HepG2 (cell line): ENCODE measurements around the gene CXXC5. TPM values are rescaled to one million over a fixed set of nuclear protein-coding genes. Genes with fewer than 3 reads are reported as not detected.

Experiments used
- ATAC-seq: fragments of 200-7000 bp; cut with Tn5 transposase; 3 replicates; pipeline ENCODE4 v1.9.1; 2020; ENCODE audit warnings: mild to moderate bottlenecking, moderate library complexity
- BruUV-seq: library from RNA; stranded (reverse); fragments of 400-500 nt; replicated peaks from 2 replicates; lab custom pipeline; 2021; lab: Mats Ljungman, UMichigan
- CTCF ChIA-PET: fragments of 300-600 bp; formaldehyde crosslinking; extraction: SDS; loops from one replicate; lab custom pipeline; 2021; ENCODE audit warnings: low total read pairs, inconsistent platforms, low intra/inter-chr PET ratio; lab: Yijun Ruan, JAX
- POLR2A ChIA-PET: fragments of 350-600 bp; sonication (Branson Sonifier 250); formaldehyde crosslinking; loops from one replicate; lab custom pipeline; 2020; ENCODE audit warnings: antibody characterized with exemption, inconsistent platforms; lab: Yijun Ruan, JAX
- DNase-seq: peaks from one replicate; pipeline ENCODE4 v3.0.0-alpha.2; 2015; ENCODE audit warnings: low spot score
- FAIRE-seq: peaks from 3 replicates; lab custom pipeline; 2011; peaks lifted over from hg19 to GRCh38; lab: Jason Lieb, UNC
- H2AFZ ChIP-seq: one replicate; pipeline ENCODE4 v1.6.1; 2011; ENCODE audit warnings: low read length, inconsistent platforms
- H3K27ac ChIP-seq: fragments of 300-600 bp; 3 replicates; pipeline ENCODE4 v1.8.0; 2011; ENCODE audit warnings: mixed run types, mild to moderate bottlenecking, mixed read lengths, low read length, inconsistent platforms; ENCODE audit not compliant: insufficient read depth; ENCODE audit errors: extremely low read length
- H3K27me3 ChIP-seq, 2 experiments: fragments of 200-600 bp in 1 of 2; 2 replicates in 1 of 2; 3 replicates in 1 of 2; pipeline versions ENCODE4 v1.6.0 to v1.8.0; 2011; ENCODE audit warnings: low read length in 2 of 2, mild to moderate bottlenecking in 2 of 2, moderate library complexity in 2 of 2, inconsistent platforms in 1 of 2; ENCODE audit not compliant: insufficient read depth in 2 of 2, control insufficient read depth in 1 of 2
- H3K36me3 ChIP-seq, 2 experiments: fragments of 200-600 bp in 1 of 2; replicated peaks in 1 of 2; 2 replicates in 1 of 2; 3 replicates in 1 of 2; pipeline versions ENCODE4 v1.5.1 to v1.8.0; 2011; ENCODE audit warnings: low read length in 2 of 2, inconsistent platforms in 1 of 2; ENCODE audit not compliant: insufficient read depth in 2 of 2, control insufficient read depth in 1 of 2
- H3K4me1 ChIP-seq: 2 replicates; pipeline ENCODE4 v1.5.1; 2012; ENCODE audit warnings: low read length, inconsistent platforms; ENCODE audit not compliant: insufficient read depth
- H3K4me2 ChIP-seq: 2 replicates; pipeline ENCODE4 v1.6.0; 2011; ENCODE audit warnings: low read depth, low read length, inconsistent platforms
- H3K4me3 ChIP-seq, 3 experiments: fragments of 200-600 bp in 1 of 3; sonication (generic), shearing (Covaris generic) in 1 of 3; replicated peaks in 1 of 3; 2 replicates each; pipeline ENCODE4 v1.5.1; 2011 to 2016; ENCODE audit warnings: low read length in 3 of 3, inconsistent platforms in 2 of 3, low read depth in 2 of 3, mild to moderate bottlenecking in 2 of 3, control low read depth in 1 of 3, mixed read lengths in 1 of 3; ENCODE audit not compliant: insufficient read depth in 1 of 3
- H3K79me2 ChIP-seq: one replicate; pipeline ENCODE4 v1.6.1; 2011; ENCODE audit warnings: low read length, inconsistent platforms; ENCODE audit not compliant: insufficient read depth
- H3K9ac ChIP-seq: 2 replicates; pipeline ENCODE4 v1.6.0; 2011; ENCODE audit warnings: mild to moderate bottlenecking, low read depth, low read length, inconsistent platforms; ENCODE audit not compliant: insufficient read depth
- H3K9me3 ChIP-seq: 2 replicates; pipeline ENCODE4 v1.5.1; 2012; ENCODE audit warnings: mild to moderate bottlenecking, low read length
- H4K20me1 ChIP-seq: 2 replicates; pipeline ENCODE4 v1.6.0; 2011; ENCODE audit warnings: inconsistent platforms, mild to moderate bottlenecking, low read length, moderate library complexity; ENCODE audit not compliant: insufficient read depth
- AGO2 ChIP-seq: fragments of 200-400 bp; formaldehyde crosslinking; optimal IDR thresholded peaks from 2 replicates; pipeline ENCODE3; 2017; ENCODE audit warnings: mild to moderate bottlenecking, low read depth, low read length, moderate library complexity
- ASH2L ChIP-seq: fragments of 300-600, 200-600 bp; sonication (generic); IDR thresholded peaks from 2 replicates; pipeline ENCODE4 v1.7.0; 2017; ENCODE audit warnings: low read depth, mild to moderate bottlenecking, moderate library complexity, mixed read lengths, low read length; ENCODE audit not compliant: insufficient read length
- DRAP1 ChIP-seq: IDR thresholded peaks from 2 replicates; pipeline ENCODE4 v1.6.1; 2016; ENCODE audit warnings: missing genetic modification reagents, missing compliant biosample characterization
- FIP1L1 ChIP-seq: fragments of 200-400 bp; formaldehyde crosslinking; IDR thresholded peaks from 2 replicates; pipeline ENCODE4 v1.6.1; 2018; ENCODE audit warnings: low read depth, mild to moderate bottlenecking, low read length, moderate library complexity, borderline replicate concordance; ENCODE audit not compliant: insufficient read depth
- FOXC1 ChIP-seq: sonication (generic); formaldehyde crosslinking; IDR thresholded peaks from 2 replicates; pipeline ENCODE4 v1.8.0; 2022; ENCODE audit warnings: mild to moderate bottlenecking, missing genetic modification reagents, borderline replicate concordance
- FOXO1 ChIP-seq: sonication (generic); formaldehyde crosslinking; IDR thresholded peaks from 2 replicates; pipeline ENCODE4 v1.4.0; 2020; ENCODE audit warnings: missing genetic modification reagents
- FUBP1 ChIP-seq: sonication (generic); formaldehyde crosslinking; IDR thresholded peaks from 2 replicates; pipeline ENCODE4 v1.5.1; 2020; ENCODE audit warnings: missing genetic modification reagents, mild to moderate bottlenecking, borderline replicate concordance
- GATAD2A ChIP-seq: IDR thresholded peaks from 2 replicates; pipeline ENCODE4 v1.6.1; 2016
- GMEB2 ChIP-seq: IDR thresholded peaks from 2 replicates; pipeline ENCODE4 v1.6.1; 2016; ENCODE audit warnings: missing biosample characterization, missing genetic modification reagents, low read depth
- POLR2G ChIP-seq: fragments of 200-400 bp; formaldehyde crosslinking; IDR thresholded peaks from 2 replicates; pipeline ENCODE4 v1.6.1; 2018; ENCODE audit warnings: mild to moderate bottlenecking, low read depth, low read length, moderate library complexity
- REPIN1 ChIP-seq: sonication (generic); formaldehyde crosslinking; IDR thresholded peaks from 2 replicates; pipeline ENCODE4 v1.8.0; 2022; ENCODE audit warnings: missing genetic modification reagents, low read depth, mild to moderate bottlenecking, borderline replicate concordance
- SOX13 ChIP-seq, 3 experiments: fragments of 450-650 bp in 1 of 3; sonication (generic) in 1 of 3; formaldehyde crosslinking in 1 of 3; IDR thresholded peaks in 2 of 3; conservative IDR thresholded peaks in 1 of 3; 2 replicates each; pipeline versions ENCODE4 v1.5.0 to v1.6.1; 2016 to 2020; ENCODE audit warnings: antibody characterized with exemption in 1 of 3, mild to moderate bottlenecking in 1 of 3, missing compliant biosample characterization in 1 of 3, missing genetic modification reagents in 1 of 3, moderate library complexity in 1 of 3
- WIZ ChIP-seq: sonication (generic); formaldehyde crosslinking; IDR thresholded peaks from 2 replicates; pipeline ENCODE4 v1.5.1; 2020; ENCODE audit warnings: mild to moderate bottlenecking, missing genetic modification reagents
- ZBTB37 ChIP-seq: sonication (generic); formaldehyde crosslinking; IDR thresholded peaks from 2 replicates; pipeline ENCODE4 v1.4.0; 2020; ENCODE audit warnings: mild to moderate bottlenecking, missing genetic modification reagents
- ZBTB7B ChIP-seq: sonication (generic); formaldehyde crosslinking; IDR thresholded peaks from 2 replicates; pipeline ENCODE4 v1.4.0; 2020; ENCODE audit warnings: missing genetic modification reagents
- ZNF557 ChIP-seq: sonication (generic); formaldehyde crosslinking; IDR thresholded peaks from 2 replicates; pipeline ENCODE4 v1.4.0; 2020; ENCODE audit warnings: missing genetic modification reagents
- ZNF841 ChIP-seq: sonication (generic); formaldehyde crosslinking; IDR thresholded peaks from 2 replicates; pipeline ENCODE4 v1.8.1; 2023; ENCODE audit warnings: missing genetic modification reagents, borderline replicate concordance
- WGBS: methylation state at CpG from one replicate; pipeline ENCODE4 v1.1.6; 2017; ENCODE audit warnings: low lambda C conversion rate; 5-methylcytosine and 5-hydroxymethylcytosine counted together
- in situ Hi-C: cut with HindIII; loops from 2 replicates; pipeline ENCODE4 v1.10.0; 2017; ENCODE audit warnings: low pct_unique_long_range_greater_than_20kb; ENCODE audit not compliant: extremely low pct_ligation_motif_present
- intact Hi-C: fragments of 100-400 bp; cut with micrococcal nuclease; formaldehyde crosslinking; loops from one replicate; pipeline ENCODE4 v1.10.0; 2022; ENCODE audit not compliant: unreplicated experiment
- polyA plus RNA-seq, 8 experiments: library from polyadenylated mRNA; depleted of rRNA in 3 of 8; stranded (reverse) in 7 of 8; unstranded in 1 of 8; fragments of >200 nt; fragmentation: Illumina TruSeq in 4 of 8; extraction: Trizol in 4 of 8; gene quantifications; 2 replicates each; pipeline versions ENCODE4 v1.2.1 to v1.2.3, GENCODE V29; 2011 to 2016; ENCODE audit warnings: low read depth in 4 of 8, missing spikeins in 1 of 8, mixed read lengths in 1 of 8; ENCODE audit not compliant: insufficient read depth in 1 of 8
- total RNA-seq, 5 experiments: library from RNA; depleted of rRNA; stranded (reverse); fragments of >200 nt; fragmentation: Illumina TruSeq; extraction: Trizol; gene quantifications; 2 replicates each; pipeline ENCODE4 v1.2.3, GENCODE V29; 2016; ENCODE audit warnings: low read depth in 1 of 5

Gene CXXC5
- total and polyA plus RNA-seq, 2 of the 13 experiments (the other 11 are each of a cell fraction or from before 2014, with no cell fraction given), result 32.3 to 33.0 TPM

GRCh38 chr5:139655727-139656271, 7.7 kb downstream of the CXXC5 start:
- H3K27ac ChIP-seq, result peak overlapping the region; percentile 70
- FAIRE-seq (no peak), DNase-seq (peak; percentile 76), ATAC-seq (peak; percentile 79)
- ChIA-PET POLR2A (interaction anchor here (0.9 to 3.1 kb wide), 15 partner anchors 9 to 90 kb away, joined by 3 to 22 read pairs (median 6); no protein-coding TSS in a partner anchor), CTCF (no interaction called here)
- H3K9me3 ChIP-seq, result no peaks in the 10 kb centered on the region
- intact Hi-C loops (loop anchor here (1.0 kb wide), 1 partner anchor 15 kb away; no protein-coding TSS in a partner anchor), in situ Hi-C loops (no loop called here)
- H3K9ac ChIP-seq, result peak overlapping the region; percentile 37
- H3K4me3 ChIP-seq, result peak overlapping the region; percentile 21 to 60 (median 36); a peak in 5 of 6 replicates
- H3K4me1 ChIP-seq, result peaks cover 86% of the 10 kb centered on the region
- peaks cover 95% of the 10 kb centered on the region for H3K79me2 ChIP-seq
- peaks cover 80% of the 10 kb centered on the region for H4K20me1 ChIP-seq
- H3K27me3 ChIP-seq, result no peaks in the 10 kb centered on the region; a peak in 1 of 5 replicates
- WGBS, result 2% methylated on average over 10 of the region's 18 CpGs
- H3K4me2 ChIP-seq, result peak overlapping the region; percentile 80
- no TSS peak for BruUV-seq
- peaks cover 0 to 4% of the 10 kb centered on the region in 2 experiments; a peak in 3 of 5 replicates for H3K36me3 ChIP-seq
- no peak overlapping the region for H2AFZ ChIP-seq
- TF ChIP-seq AGO2 (peak; percentile 83), ZNF557 (CRISPR knock-in tag) (no peak), ZNF841 (CRISPR knock-in tag) (no peak), FOXO1 (CRISPR knock-in tag) (peak; percentile 14; the same call in 1 of the 2 replicates), REPIN1 (no peak), DRAP1 (CRISPR knock-in tag) (no peak), GMEB2 (no peak), POLR2G (no peak), ZBTB37 (CRISPR knock-in tag) (no peak), FOXC1 (CRISPR knock-in tag) (no peak), FIP1L1 (no peak), FUBP1 (no peak), SOX13 (IDR thresholded peaks at IDR 0.05) (no peak), SOX13 (CRISPR knock-in tag; conservative IDR thresholded peaks at IDR 0.05 in 1 of 2, IDR thresholded peaks at IDR 0.05 in 1 of 2) (peak in 1 of 2 experiments; percentile 52; a peak in 2 of 4 replicates), ZBTB7B (peak; percentile 68; the same call in 1 of the 2 replicates), ASH2L (peak; percentile 28), GATAD2A (CRISPR knock-in tag) (peak; percentile 66), WIZ (CRISPR knock-in tag) (no peak)
